ENCODE measurements around the gene ZNF607. TPM values are rescaled to one million over a fixed set of nuclear protein-coding genes. Genes with fewer than 3 reads are reported as not detected.
"Not testable (repeated sequence)": the region's sequence is repeated elsewhere in the genome, so short reads cannot be mapped to it uniquely, and the experiment has no call there.

Gene ZNF607
- total RNA-seq, result 1 to 10 TPM; 2.0 to 4.2 TPM

GRCh38 chr19:37719111-37719926 is at the start of gene ZNF607:
Gene ZNF607 (minus strand): TSS chr19:37719761. CDS start chr19:37711618, 8,143 bp downstream.
- 0% methylated on average over 9 to 54 of the region's 54 CpGs for WGBS, 2 donors
- Histone ChIP-seq H3K4me3 (peak within 1 kb of the TSS; percentile 89 to 93), H3K4me1 (peaks cover 11% of the 10 kb centered on the region), H3K9me3 (no peaks in the 10 kb centered on the region), H3K27ac (peak within 1 kb of the TSS; percentile 65 to 90 (median 80)), H3K36me3 (replicated peaks in 1 of 2; ENCODE audit: insufficient read depth in 1 of 2, low read depth in 2 of 2) (no peaks in the 10 kb centered on the region), H3K27me3 (no peaks in the 10 kb centered on the region)
- peak; percentile 41 to 84 (median 81) for TF ChIP-seq POLR2A (IDR thresholded peaks at IDR 0.05)
- TF ChIP-seq, protein P1, sequence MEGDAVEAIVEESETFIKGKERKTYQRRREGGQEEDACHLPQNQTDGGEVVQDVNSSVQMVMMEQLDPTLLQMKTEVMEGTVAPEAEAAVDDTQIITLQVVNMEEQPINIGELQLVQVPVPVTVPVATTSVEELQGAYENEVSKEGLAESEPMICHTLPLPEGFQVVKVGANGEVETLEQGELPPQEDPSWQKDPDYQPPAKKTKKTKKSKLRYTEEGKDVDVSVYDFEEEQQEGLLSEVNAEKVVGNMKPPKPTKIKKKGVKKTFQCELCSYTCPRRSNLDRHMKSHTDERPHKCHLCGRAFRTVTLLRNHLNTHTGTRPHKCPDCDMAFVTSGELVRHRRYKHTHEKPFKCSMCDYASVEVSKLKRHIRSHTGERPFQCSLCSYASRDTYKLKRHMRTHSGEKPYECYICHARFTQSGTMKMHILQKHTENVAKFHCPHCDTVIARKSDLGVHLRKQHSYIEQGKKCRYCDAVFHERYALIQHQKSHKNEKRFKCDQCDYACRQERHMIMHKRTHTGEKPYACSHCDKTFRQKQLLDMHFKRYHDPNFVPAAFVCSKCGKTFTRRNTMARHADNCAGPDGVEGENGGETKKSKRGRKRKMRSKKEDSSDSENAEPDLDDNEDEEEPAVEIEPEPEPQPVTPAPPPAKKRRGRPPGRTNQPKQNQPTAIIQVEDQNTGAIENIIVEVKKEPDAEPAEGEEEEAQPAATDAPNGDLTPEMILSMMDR (IDR thresholded peaks at IDR 0.05), result peak; percentile 25 to 77 (median 63)
- peak; percentile 96 for ATAC-seq
- DNase-seq, result peak; percentile 90 to 93 (median 92)
- intact Hi-C loops (cut with DNase I), result no loop called here

GRCh38 chr19:37763488-37763887 is 43.9 kb upstream of the ZNF607 start:
- DNase-seq, result no peak
- no peaks in the 10 kb centered on the region for H3K4me1 ChIP-seq
- intact Hi-C loops (cut with DNase I), result no loop called here
- peaks cover 0 to 10% of the 10 kb centered on the region in 2 donors for H3K36me3 ChIP-seq (replicated peaks in 1 of 2; ENCODE audit: insufficient read depth in 1 of 2, low read depth in 2 of 2)
- ATAC-seq, result no peak
- TF ChIP-seq POLR2A (IDR thresholded peaks at IDR 0.05), result no peak
- TF ChIP-seq, protein P1 (IDR thresholded peaks at IDR 0.05), result no peak
- H3K4me3 ChIP-seq, result no peak overlapping the region
- WGBS, 2 donors, result 92 to 100% methylated on average over 1 of the region's 1 CpG
- H3K27me3 ChIP-seq, result no peaks in the 10 kb centered on the region
- H3K9me3 ChIP-seq, result no peaks in the 10 kb centered on the region
- no peak overlapping the region for H3K27ac ChIP-seq

DNA sequence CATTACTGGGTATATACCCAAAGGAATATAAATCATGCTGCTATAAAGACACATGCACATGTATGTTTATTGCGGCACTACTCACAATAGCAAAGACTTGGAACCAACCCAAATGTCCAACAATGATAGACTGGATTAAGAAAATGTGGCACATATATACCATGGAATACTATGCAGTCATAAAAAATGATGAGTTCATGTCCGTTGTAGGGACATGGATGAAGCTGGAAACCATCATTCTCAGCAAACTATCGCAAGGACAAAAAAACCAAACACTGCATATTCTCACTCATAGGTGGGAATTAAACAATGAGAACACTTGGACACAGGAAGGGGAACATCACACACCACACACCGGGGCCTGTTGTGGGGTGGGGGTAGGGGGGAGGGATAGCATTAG is 38.1 kb upstream of the ZNF607 start:
- H3K27me3 ChIP-seq; intact Hi-C loops (cut with DNase I); H3K9me3 ChIP-seq; H3K4me1 ChIP-seq; H3K27ac ChIP-seq; ATAC-seq; DNase-seq; H3K4me3 ChIP-seq; H3K36me3 ChIP-seq (replicated peaks in 1 of 2; ENCODE audit: insufficient read depth in 1 of 2, low read depth in 2 of 2): not testable (repeated sequence)
- WGBS, 2 donors, result 94 to 100% methylated on average over 4 of the region's 4 CpGs

DNA sequence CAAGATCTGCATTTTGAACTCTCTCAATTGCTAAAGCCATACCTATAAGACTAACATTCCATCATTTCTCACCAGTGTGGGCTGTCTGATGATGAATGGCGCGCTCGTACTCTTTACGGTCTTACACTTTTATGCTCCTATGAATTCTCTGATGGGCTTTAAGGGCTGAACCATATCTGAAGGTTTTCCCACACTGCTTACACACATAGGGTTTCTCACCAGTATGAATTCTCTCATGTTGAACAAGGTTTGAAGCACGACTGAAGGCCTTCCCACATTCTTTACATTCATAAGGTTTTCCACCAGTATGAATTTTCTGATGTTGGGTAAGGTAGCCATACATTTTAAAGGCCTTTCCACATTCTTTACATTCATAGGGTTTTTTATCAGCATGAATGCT is 18.8 kb upstream of the ZNF607 start:
- Histone ChIP-seq H3K27me3 (no peaks in the 10 kb centered on the region), H3K27ac (no peak overlapping the region), H3K4me3 (no peak overlapping the region), H3K36me3 (replicated peaks in 1 of 2; ENCODE audit: insufficient read depth in 1 of 2, low read depth in 2 of 2) (peaks cover 7 to 8% of the 10 kb centered on the region in 2 donors), H3K4me1 (no peaks in the 10 kb centered on the region), H3K9me3 (peaks cover 0 to 26% (median 0%) of the 10 kb centered on the region in 3 donors)
- TF ChIP-seq, protein P1 (IDR thresholded peaks at IDR 0.05), result no peak
- TF ChIP-seq POLR2A (IDR thresholded peaks at IDR 0.05), result no peak
- 73 to 76% methylated on average over 5 of the region's 5 CpGs for WGBS, 2 donors
- DNase-seq, result no peak
- no peak for ATAC-seq
- intact Hi-C loops (cut with DNase I), result no loop called here

GRCh38 chr19:37725181-37725580 is 5.6 kb upstream of the ZNF607 start:
- Histone ChIP-seq H3K27me3 (no peaks in the 10 kb centered on the region), H3K9me3 (no peaks in the 10 kb centered on the region), H3K36me3 (replicated peaks in 1 of 2; ENCODE audit: insufficient read depth in 1 of 2, low read depth in 2 of 2) (no peaks in the 10 kb centered on the region), H3K27ac (no peak overlapping the region), H3K4me1 (no peaks in the 10 kb centered on the region), H3K4me3 (no peak overlapping the region)
- TF ChIP-seq, protein P1 (IDR thresholded peaks at IDR 0.05), result no peak
- intact Hi-C loops (cut with DNase I), result no loop called here
- ATAC-seq, result no peak
- 84 to 94% methylated on average over 2 of the region's 2 CpGs for WGBS, 2 donors
- peak in 1 of 4 donors; percentile 6 for DNase-seq
